Prostate gland (tissue), 2 donors: ENCODE measurements around the gene IFT43.

Experiments
- POLR2A ChIP-seq: fragments of 450-650 bp; IDR thresholded peaks from one replicate; pipeline ENCODE4 v1.6.1; 2016; ENCODE audit warnings: antibody characterized with exemption, mild to moderate bottlenecking
- POLR2AphosphoS5 ChIP-seq: sonication (generic); formaldehyde crosslinking; IDR thresholded peaks from one replicate; pipeline ENCODE4 v1.6.1; 2017; ENCODE audit warnings: antibody characterized with exemption
- TF ChIP-seq, protein P1 (sequence below), 4 experiments: fragments of 200-600 bp in 2 of 4; fragments of 450-650 bp in 2 of 4; sonication (generic) in 2 of 4; IDR thresholded peaks; 1 replicate in 3 of 4; 2 replicates in 1 of 4; pipeline ENCODE4 v1.5.1; 2016 to 2019; ENCODE audit warnings: antibody characterized with exemption in 4 of 4, mild to moderate bottlenecking in 2 of 4, moderate library complexity in 2 of 4

DNA sequence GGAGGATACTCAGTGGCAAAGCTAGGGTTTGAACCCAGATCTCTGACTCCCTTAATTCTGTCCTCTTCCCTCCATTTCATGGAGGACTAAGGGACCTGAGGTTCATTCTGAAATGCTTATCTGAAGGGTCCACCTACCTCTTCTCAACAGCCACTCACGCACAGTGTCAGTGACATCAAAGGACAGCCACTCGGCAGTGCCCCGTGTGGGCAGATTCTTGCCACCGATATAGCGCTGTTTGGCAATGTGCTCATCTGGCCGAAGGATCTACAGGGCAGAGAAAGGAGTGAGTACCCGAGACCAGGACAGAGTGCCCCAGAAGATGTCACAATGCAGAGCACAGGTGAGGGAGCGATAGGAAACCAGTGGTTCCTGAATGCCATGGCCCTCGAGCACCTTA, 14.6 kb upstream of the IFT43 start:
- TF ChIP-seq, protein P1, sequence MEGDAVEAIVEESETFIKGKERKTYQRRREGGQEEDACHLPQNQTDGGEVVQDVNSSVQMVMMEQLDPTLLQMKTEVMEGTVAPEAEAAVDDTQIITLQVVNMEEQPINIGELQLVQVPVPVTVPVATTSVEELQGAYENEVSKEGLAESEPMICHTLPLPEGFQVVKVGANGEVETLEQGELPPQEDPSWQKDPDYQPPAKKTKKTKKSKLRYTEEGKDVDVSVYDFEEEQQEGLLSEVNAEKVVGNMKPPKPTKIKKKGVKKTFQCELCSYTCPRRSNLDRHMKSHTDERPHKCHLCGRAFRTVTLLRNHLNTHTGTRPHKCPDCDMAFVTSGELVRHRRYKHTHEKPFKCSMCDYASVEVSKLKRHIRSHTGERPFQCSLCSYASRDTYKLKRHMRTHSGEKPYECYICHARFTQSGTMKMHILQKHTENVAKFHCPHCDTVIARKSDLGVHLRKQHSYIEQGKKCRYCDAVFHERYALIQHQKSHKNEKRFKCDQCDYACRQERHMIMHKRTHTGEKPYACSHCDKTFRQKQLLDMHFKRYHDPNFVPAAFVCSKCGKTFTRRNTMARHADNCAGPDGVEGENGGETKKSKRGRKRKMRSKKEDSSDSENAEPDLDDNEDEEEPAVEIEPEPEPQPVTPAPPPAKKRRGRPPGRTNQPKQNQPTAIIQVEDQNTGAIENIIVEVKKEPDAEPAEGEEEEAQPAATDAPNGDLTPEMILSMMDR (IDR thresholded peaks at IDR 0.05) = no peak
- TF ChIP-seq POLR2A = no peak
- no peak for TF ChIP-seq POLR2AphosphoS5
